GM18909 (cell line): ENCODE results near the gene VLDLR.

Source experiments
- ATAC-seq: cut with Tn5 transposase; IDR thresholded peaks from one replicate; pipeline ENCODE4 v1.9.1; 2021; ENCODE audit warnings: mild to moderate bottlenecking; ENCODE audit not compliant: unreplicated experiment, poor library complexity

VLDLR gene

DNA sequence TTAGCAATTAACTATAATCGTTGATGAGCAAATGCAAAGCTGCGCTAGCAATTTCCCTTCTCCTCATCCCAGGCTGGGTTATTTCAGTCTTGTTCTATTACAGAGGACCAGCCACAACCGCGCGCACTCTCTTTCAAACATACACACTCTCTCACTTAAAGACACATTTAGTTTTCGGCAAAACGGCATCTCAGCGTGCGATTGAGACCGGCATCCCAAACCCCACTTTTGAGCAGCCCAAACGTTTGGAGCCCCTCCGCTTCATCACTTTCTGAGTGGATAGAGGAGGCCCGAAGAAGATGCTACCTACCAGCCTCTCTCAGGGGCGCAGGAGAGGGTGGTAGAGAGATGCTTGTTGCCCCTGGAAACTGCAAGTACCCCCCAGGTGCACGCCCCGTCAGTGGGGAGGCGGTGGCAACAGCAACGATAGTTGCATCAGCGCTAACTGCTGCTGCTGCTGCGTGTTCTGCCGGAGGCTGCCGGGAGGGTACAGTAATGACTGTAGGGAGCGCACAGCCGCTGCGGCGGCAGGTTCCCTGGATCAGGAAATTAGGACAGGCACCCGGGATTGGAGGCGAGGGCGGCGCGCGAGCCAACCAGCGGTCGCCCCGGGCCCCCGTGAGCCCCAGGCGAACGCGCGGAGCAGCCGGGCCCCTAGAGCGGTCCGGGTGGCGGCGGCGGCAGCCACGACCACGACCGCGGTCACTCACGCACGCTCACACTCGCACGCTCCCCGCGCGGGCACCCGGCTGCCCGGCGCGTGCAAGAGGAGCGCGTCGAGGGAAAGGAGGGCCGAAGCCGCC, 467 bp upstream of the VLDLR start:
- ATAC-seq: peak; percentile 42

DNA sequence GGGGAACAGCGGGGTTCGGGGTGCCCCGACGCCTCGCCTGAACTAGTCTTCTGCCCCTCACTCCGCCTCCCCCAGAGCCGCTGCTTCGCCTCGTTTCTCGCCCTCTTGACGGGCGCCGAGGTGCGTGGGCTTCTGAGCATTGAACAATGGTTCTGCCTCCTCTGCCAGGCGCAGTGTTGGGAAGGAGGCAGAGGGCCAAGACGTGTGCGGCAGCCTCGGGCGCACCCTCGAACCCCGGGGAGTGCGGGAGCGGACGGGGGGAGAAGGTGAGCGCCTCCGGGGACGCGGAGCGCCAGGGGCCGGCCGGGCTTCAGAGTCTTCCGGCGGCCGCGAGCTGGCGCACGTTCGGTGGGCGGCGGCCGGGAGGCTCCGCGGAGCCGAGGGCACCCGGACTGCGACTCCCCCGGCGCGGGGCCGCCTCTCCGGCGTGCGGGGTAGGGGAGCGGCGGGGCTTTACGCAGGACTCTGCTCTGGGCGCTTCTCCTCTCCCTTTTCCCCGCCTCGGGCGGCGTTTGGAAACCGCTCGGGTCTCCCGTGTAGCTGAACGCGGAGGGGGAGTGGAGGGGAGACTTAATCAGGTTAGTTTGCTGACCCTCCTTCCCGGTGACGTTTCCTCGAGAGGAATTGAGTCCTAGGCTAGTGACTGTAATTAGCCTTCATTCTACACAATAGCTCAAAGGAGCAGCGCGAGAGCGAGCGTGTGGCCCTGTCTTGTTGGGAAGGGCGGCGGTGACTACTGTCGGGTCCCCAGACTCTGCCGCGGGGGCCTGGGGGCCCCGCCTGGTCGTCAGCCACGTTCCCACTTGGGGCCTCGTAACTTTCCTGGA, 1.1 kb downstream of the VLDLR start:
- peak; percentile 41 for ATAC-seq

DNA sequence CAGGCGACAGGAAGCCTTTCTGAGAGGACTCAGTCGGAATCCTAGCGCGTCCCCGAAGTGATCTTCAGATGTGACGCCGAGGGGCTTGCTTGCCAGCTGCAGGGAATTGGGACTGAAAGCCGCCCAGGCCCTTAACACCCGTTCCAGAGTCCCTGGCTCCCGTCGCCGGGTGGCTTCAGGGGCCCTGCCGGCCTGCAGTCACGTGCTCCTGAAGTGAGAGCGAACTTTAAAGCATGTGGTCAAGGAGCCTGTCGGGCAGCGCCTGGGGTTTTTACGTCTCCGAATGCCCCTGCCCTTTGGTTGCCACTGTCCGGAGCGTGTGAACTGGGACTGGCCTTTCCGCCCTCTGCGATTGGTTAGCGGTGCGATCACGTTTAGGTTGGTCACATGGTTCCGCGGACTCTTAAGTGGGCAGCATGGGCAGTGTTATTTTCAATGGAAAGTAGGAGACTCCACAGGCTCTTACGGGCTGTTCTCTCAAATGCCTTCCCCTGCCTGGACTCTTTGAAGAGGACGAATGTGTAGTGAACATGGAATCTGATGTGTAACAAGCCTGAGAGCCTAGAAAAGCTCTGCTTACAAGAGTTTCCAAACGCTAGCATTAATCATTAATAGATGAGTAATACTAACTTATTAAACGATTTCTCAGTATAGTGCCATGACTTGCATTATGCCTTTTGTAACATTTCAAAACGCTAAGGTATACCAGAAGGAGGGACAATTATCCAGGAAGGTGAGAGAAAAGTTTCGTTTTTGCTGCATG, 1.9 kb downstream of the VLDLR start:
- ATAC-seq: no peak

DNA sequence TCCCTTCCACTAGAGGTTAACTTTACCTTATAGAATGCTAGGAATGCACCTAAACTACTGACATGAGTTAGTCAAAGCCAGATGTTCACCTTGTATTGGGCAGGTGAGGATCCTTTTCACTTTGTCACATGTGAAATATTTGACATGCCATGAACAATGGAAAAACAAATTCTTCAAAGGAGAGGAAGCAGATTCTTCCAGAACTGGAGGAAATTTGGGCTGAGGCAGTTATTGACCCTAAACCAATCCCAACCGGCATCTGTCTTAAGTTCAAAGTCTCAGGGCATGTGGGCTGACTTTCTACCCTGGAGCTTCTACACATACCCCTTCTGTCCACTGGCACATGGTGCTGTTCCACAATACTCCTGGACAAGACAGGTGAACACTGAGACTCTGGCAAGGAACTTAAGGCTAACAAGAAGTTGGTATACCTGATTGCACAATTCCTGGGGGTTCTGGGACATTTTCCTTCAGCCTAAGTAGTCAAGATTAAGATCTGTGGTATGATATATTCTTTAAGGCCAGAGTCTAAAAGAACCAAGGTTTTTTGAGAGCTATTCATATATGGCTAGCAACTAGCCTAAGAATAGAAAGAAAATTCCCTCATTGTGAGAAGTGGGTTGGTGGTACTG, 2.6 kb downstream of the VLDLR start:
- ATAC-seq: no peak

DNA sequence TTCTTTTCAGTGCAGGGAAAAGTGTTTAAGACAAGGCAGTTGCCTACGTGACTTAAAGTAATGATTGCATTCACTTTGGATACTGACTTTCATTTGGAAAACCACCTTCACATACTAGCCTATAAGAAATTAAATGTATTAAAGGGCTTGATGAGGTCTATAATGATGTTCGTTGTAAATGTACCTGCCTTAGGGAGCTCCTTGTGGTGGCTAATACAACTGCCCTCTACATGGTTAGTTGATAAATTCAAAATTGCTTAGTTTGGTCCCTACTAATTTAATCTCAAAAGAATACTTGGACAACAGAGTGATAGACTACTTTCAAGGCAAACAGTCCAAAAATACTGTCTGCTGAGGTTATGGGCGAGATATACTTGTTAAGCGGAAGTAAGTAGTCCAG, 3.8 kb downstream of the VLDLR start:
- no peak for ATAC-seq

DNA sequence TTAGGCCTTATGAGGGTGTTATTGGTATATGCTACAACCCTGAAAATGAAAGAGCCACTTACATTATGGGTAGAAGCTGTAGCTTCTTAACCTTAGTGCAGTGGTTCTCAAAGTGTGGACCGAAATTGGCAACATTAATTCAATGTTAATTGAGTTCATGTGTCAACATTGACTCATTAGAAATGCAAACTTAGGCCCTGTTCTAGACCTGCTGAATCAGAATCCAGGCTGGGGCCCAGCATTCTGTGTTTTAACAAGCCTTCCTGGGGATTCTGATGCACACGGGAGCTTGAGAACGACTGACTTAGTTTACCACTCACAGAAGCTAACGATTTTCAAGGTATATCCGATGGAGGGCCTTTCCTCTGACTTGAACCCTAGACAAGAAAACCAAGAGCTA, 7.3 kb downstream of the VLDLR start:
- ATAC-seq: no peak

DNA sequence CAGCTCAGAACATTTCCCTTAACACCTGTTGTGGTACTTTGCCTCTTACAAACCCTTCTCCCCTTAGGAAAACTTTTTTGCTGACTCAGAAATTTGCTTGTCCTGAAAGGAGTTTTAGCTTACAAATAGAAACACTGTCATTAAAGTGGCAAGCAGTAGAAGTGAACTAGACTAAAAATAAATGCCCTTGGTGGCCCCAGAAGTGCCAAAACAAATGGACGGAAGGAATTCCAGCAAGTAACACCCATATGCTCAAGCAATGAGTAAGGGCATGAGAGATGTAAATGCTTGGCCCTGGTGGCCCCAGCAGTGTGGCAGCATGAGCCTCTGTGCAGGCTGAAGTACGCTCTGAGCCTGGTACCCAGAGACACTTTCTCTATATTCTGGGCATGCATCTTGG, 8.6 kb downstream of the VLDLR start:
- no peak for ATAC-seq

DNA sequence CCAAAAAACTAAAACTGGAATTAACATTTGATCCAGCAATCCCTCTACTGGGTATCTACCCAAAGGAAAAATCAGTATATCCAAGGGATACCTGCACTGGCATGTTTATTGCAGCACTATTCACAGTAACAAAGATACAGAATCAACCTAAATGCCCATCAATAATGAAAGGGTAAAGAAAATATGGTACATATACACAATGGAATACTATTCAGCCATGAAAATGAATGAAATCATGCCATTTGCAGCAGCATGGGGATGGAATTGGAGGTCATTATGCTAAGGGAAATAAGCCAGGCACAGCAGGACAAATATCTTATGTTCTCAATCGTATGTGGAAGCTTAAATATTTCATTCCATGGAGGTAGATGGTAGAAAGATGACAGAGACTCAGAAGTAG, 9.7 kb downstream of the VLDLR start:
- ATAC-seq: no peak

DNA sequence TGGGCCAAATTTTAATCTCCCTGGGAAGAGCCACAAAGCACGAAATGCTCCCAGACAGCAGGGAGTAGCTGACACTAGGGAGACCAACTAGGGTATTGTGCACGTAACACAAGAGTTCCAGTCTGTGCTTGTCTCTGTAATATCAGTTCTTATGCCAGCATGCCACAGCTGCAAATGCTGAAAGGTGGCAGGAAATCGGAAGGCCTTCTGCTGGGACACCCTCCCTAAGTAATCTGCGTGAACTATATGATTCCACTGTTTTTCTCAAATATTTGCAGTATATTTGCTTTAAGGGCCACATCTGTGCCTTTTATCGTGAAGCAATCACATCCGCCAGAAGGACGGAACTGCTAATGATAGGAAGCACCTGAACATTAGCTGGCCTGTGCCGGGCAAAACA, 12.6 kb downstream of the VLDLR start:
- ATAC-seq: no peak

DNA sequence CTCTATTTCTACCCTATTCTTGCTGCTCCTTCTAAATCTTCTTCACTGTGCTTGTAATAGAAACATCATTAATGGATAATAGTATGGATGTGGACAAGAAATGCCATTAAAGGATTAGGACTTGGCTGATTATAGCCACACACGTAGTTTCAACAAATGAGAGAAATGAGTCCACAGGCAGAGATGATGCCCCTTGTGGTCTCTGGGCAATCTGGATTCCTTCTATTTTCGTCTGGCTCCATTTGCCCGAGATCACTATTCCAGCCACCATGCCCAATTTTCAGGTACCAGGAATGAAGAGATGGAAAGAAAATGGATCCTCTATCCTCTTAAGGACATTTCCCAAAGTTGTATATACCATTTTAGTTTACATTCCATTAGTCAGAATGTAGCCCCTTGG, 13.2 kb downstream of the VLDLR start:
- ATAC-seq: no peak

DNA sequence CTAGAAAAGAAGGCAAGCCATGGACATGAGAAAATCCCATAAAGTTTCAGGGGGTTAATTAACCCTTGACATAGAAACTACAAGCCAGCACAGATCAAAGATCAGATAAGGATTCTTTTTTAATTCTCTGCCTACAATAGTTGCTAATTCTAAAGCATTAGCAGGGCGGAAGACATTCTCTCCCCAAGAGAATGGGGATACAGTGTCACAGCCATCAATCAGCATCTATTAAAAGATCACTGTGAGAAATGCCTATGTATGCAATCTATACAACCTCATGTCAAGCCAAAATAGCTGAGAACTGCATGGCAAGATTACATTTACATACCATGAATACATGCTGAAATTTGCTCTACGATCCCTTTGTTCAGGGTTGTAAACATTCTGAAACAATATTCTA, 14.3 kb downstream of the VLDLR start:
- no peak for ATAC-seq

DNA sequence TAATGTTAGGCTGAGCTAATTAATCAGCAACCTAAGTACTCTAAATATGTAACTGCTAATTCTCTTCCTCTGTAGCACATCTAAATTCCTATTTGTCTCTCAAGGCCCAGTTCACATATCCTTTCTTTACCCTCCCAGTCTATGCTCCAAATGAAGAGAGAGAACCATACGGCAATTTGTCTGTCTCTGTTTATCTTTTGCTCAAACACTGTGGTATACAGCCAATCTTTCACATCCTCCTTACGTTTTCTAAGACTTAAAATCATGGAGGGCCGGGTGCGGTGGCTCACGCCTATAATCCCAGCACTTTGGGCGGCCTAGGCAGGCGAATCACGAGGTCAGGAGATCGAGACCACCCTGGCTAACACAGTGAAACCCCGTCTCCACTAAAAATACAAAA, 15.8 kb downstream of the VLDLR start:
- no peak for ATAC-seq

DNA sequence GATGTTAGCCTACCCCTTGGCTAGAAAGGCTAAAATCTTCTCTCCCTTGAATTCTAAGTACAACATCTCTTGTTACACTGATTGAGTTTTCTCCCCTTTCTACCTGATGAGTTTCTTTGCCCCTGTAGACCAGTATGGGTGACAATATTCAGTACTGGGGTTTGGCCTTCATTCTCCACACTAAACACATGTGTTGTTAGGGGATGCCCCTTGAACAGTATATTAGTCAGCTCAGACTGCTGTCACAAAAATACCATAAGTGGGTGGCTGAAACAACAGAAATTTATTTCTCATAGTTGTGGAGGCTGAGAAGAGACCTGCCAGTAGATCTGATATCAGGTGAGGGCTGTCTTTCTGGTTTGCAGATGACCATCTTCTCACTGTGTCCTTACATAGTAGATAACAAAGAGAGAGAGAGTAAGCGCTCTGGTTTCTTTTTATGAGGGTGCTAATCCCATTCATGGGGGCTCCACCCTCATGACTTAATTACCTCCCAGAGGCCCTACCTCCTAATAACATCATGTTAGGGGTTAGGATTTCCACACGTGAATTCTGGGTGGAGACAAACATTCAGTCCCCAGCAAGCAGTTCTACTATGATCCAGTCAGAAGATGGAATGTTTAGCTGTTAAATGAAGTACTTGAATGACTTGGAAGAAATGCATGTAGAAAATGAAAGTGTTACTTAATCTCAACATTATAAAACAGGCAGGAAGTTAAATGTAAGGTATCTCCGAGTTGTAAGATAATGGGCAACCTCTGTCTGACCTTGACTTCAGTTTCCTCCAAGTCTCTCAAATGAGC, 17.5 kb downstream of the VLDLR start:
- peak; percentile 80 for ATAC-seq

DNA sequence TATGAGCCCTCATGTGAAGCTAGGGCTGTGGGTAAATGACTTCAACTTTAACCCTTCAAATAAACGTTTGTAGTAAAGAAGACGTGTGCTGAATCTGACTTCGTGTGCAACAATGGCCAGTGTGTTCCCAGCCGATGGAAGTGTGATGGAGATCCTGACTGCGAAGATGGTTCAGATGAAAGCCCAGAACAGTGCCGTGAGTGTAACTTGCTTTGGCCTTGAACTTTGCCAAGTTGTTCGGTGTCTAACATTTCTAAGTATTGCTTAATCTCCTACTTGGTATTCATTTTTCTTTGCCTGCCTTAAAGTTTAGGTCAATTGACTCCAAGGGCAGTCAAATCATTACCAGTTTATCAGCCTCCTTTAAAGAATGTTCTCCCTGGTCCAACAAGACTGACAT, 18.2 kb downstream of the VLDLR start:
- no peak for ATAC-seq

DNA sequence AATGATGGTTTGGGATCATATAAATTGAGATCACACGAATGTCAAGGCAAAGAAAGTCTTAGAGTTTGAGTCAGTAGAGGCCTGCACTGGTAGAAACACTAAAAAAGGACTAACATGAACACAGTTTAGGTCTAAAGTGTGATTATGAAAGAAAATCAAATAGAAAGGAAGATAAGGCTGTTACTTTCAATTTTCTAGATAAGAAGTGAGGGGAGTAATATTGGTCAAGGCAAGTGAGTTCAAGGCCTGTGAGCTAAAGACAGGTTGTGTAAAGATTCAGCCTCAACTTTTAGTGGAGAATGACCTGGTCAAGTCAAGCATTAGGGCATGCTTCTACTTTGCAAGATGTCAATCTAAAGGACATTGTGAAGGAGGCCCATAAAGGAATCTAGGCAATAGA, 19.0 kb downstream of the VLDLR start:
- ATAC-seq: no peak

DNA sequence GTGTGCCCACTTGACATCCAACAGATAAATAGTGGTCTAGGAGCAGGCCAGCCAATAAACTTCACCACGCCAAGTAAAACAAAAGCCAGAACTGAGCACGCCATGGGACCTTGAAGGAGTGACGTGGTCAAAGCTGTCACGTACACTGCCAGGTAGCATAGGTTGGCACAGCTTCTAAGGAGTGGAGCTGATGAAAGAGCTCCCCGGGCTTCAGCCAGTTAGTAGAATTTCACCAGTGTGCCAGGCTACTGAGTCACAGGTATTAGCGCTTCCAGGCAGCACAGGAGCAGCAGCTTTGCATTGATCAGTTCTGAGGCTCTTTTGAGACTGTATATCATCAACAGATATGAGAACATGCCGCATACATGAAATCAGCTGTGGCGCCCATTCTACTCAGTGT, 19.4 kb downstream of the VLDLR start:
- no peak for ATAC-seq

DNA sequence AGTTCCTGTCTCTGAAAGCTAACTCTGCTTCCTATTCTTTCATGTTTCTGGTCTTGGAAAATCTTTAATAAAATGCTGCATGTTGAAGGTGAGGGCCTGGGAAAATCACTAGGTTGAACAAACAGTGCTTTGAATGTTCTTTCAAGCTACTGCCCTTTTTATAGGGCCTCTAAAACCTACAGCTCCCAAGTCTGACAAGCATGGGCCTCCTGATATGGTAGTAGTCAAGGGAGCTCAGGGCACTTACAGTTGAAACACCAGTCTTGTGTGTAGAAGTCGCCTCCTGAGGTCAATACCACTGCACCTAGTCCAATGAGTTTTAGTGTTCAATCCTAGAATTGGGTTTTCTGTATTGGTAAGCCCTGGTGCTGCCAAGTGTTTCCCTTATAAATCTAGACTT, 20.5 kb downstream of the VLDLR start:
- no peak for ATAC-seq

DNA sequence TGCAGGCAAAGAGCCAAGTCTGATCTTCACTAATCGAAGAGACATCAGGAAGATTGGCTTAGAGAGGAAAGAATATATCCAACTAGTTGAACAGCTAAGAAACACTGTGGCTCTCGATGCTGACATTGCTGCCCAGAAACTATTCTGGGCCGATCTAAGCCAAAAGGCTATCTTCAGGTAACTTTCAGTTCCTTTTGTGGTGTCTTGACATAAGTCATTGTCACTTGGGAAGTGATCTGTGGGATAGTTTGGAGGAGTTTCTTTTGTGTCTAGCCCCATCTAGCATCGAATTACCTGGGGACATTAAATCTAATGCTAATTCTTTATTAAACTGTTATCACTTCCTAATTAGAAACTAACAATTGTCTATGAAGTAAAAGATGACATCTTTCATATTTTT, 24.0 kb downstream of the VLDLR start:
- peak; percentile 64 for ATAC-seq

DNA sequence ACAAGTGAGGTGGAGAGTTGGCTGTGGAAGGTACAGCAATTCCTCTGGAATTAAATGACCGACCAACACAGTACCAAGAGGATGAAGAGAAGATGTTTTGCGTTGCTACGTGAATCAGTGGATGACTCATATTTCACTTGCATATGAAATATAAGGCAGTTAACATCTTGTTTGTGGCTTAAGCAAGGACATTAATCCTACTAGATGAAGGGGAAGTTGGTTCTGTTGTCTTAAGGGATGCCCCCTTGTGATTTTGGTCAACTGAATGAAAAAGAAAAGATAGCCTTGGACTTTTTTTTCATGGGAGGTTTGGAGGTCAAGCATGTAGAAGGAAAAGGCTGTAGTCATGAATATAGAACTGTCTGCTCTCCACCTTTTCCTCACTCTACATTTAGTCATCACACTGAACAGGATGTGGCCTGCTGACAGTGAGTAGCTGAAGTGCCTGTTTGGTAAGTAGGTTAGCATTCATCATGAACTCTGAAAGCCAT, 33.9 kb downstream of the VLDLR start:
- ATAC-seq: peak; percentile 62

DNA sequence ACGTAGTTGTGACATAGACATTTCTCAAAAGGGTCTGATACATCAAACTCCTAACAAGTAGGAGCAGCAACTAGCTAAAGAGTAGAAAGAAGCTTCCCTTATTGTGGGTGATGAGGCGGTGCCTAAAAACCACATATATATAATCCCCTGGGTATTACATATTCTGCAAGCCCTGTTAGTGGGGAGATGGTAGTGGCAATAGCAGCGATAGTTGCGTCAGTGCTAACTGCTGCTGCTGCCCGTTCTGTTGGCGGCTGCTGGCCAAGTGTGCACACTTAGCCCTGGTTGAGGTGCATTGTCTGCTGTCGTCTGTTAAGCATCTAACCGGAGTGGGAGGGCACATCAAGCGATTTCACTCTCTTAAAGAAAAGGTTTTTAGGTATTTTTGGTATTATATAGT, 35.8 kb downstream of the VLDLR start:
- peak; percentile 80 for ATAC-seq
